K562 (cell line): ENCODE results near the gene PLCB3. TPM values are rescaled to one million over a fixed set of nuclear protein-coding genes. Genes with fewer than 3 reads are reported as not detected.

Experiments used
- CBX3 ChIP-seq, 2 experiments: IDR thresholded peaks; 1 replicate in 1 of 2; 2 replicates in 1 of 2; pipeline ENCODE4 v1.6.1; 2012; ENCODE audit warnings: inconsistent platforms in 2 of 2, low read length in 2 of 2, borderline replicate concordance in 1 of 2, control low read depth in 1 of 2
- ERF ChIP-seq: fragments of 450-650 bp; formaldehyde crosslinking; IDR thresholded peaks from 2 replicates; pipeline ENCODE4 v1.4.0; 2020; ENCODE audit warnings: mild to moderate bottlenecking, mixed read lengths
- ESRRA ChIP-seq: fragments of 450-650 bp; IDR thresholded peaks from 2 replicates; pipeline ENCODE4 v1.6.1; 2014; ENCODE audit warnings: low read depth, mild to moderate bottlenecking, moderate library complexity, borderline replicate concordance
- NELFE ChIP-seq: IDR thresholded peaks from 2 replicates; pipeline ENCODE4 v1.6.1; 2011; ENCODE audit warnings: mild to moderate bottlenecking; ENCODE audit not compliant: insufficient read depth, insufficient read length
- PURB ChIP-seq: sonication (generic); formaldehyde crosslinking; IDR thresholded peaks from 2 replicates; pipeline ENCODE4 v1.9.0; 2021; ENCODE audit warnings: low read depth, mild to moderate bottlenecking, missing genetic modification reagents
- SP2 ChIP-seq: IDR thresholded peaks from 2 replicates; pipeline ENCODE4 v1.6.1; 2011; ENCODE audit warnings: mild to moderate bottlenecking, low read depth, low read length, moderate library complexity; ENCODE audit not compliant: poor library complexity, severe bottlenecking; ENCODE audit errors: extremely low read depth
- SRSF9 ChIP-seq: fragments of 200-400 bp; formaldehyde crosslinking; IDR thresholded peaks from 2 replicates; pipeline ENCODE4 v1.6.1; 2017; ENCODE audit warnings: low read depth, low read length, borderline replicate concordance
- TCF7L2 ChIP-seq: fragments of 150-350 bp; IDR thresholded peaks from 2 replicates; pipeline ENCODE4 v1.6.1; 2016; ENCODE audit warnings: low read depth, mild to moderate bottlenecking, low read length, moderate library complexity
- ZNF347 ChIP-seq: fragments of 450-650 bp; formaldehyde crosslinking; IDR thresholded peaks from 2 replicates; pipeline ENCODE4 v1.4.0; 2020; ENCODE audit warnings: low read depth, mild to moderate bottlenecking, moderate library complexity
- polyA plus RNA-seq, 8 experiments: library from polyadenylated mRNA; depleted of rRNA in 4 of 8; stranded (reverse) in 5 of 8; unstranded in 3 of 8; fragments of >200 nt; fragmentation: Nextera tagmentation in 2 of 8; fragmentation: Illumina TruSeq in 1 of 8; extraction: Ambion mirVana in 2 of 8; extraction: Trizol in 1 of 8; gene quantifications; 2 replicates each; pipeline versions ENCODE4 v1.2.1 to v1.2.3, GENCODE V29; 2011 to 2014; ENCODE audit warnings: inconsistent platforms in 1 of 8, missing spikeins in 1 of 8
- total RNA-seq, 7 experiments: library from RNA; depleted of rRNA in 6 of 7; stranded (reverse); fragments of >200 nt in 6 of 7; fragmentation: Illumina TruSeq in 2 of 7; extraction: Trizol in 2 of 7; gene quantifications; 2 replicates each; pipeline versions ENCODE4 v1.2.1 to v1.2.3, GENCODE V29; 2011 to 2021; ENCODE audit warnings: low replicate concordance in 1 of 7
- TF ChIP-seq, protein P1 (sequence below), 2 experiments: fragments of 150-350 bp in 1 of 2; IDR thresholded peaks; 2 replicates each; pipeline ENCODE4 v1.6.1; 2012 to 2016; ENCODE audit warnings: low read depth in 2 of 2, low read length in 2 of 2, mild to moderate bottlenecking in 1 of 2, moderate library complexity in 1 of 2

Gene PLCB3
- total and polyA plus RNA-seq, 9 of the 15 experiments (the other 6 are each of a cell fraction or from before 2014, with no cell fraction given) = 0.31 to 44.8 (median 14.6) TPM

DNA sequence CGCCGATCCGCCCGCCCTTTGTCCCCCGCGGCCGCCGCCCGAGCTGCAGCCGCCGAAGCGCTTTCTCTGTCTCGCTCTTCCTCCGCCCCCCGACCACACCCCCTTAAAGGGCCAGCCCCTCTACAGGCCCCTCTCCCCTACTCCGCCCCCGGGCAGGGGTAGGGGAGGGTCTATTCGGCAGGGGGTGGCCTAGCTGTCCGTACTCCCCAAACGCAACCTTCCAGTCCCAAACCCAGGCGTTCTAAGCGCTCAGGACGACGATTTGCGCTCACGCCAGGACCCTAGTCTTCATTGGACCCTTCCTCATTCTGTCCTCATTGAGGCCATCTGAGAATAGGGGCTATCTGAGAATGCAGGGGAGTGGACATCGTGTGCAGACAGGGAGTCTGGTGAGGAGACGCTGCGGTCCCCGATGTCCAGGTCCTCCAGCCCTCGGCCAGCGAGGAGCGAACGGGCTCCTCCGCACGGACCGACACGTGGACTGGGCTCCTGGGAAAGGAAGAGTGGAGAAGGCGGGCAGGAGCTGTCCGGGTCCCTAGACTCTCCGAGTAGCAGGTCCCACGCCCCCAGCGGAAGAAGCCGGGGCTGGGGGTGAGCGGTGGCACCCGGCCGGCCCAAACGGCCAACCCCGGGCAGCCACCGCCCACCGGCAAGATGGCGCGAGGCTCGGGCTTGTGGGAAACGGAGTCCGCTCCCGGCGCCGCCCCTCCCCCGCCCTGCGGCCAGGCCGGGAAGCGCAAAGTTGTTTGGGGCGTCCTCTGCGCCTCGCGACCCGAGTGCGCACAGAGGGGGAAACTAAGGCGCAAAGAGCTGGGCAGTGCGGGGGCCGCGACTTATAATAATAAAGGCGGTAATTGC, 4.2 kb upstream of the PLCB3 start, which contains the start of gene PPP1R14B (continued):
- peak in 1 of 2 experiments; percentile 64; a peak in 1 of 3 replicates for TF ChIP-seq CBX3 (IDR thresholded peaks at IDR 0.05; ENCODE audit: borderline replicate concordance in 1 of 2, low read length in 2 of 2)
- TF ChIP-seq TCF7L2 = no peak
- TF ChIP-seq ERF (CRISPR knock-in tag) = peak; percentile 57; the same call in 1 of the 2 replicates
- no peak for TF ChIP-seq ZNF347
- TF ChIP-seq NELFE = no peak
- TF ChIP-seq, protein P1, sequence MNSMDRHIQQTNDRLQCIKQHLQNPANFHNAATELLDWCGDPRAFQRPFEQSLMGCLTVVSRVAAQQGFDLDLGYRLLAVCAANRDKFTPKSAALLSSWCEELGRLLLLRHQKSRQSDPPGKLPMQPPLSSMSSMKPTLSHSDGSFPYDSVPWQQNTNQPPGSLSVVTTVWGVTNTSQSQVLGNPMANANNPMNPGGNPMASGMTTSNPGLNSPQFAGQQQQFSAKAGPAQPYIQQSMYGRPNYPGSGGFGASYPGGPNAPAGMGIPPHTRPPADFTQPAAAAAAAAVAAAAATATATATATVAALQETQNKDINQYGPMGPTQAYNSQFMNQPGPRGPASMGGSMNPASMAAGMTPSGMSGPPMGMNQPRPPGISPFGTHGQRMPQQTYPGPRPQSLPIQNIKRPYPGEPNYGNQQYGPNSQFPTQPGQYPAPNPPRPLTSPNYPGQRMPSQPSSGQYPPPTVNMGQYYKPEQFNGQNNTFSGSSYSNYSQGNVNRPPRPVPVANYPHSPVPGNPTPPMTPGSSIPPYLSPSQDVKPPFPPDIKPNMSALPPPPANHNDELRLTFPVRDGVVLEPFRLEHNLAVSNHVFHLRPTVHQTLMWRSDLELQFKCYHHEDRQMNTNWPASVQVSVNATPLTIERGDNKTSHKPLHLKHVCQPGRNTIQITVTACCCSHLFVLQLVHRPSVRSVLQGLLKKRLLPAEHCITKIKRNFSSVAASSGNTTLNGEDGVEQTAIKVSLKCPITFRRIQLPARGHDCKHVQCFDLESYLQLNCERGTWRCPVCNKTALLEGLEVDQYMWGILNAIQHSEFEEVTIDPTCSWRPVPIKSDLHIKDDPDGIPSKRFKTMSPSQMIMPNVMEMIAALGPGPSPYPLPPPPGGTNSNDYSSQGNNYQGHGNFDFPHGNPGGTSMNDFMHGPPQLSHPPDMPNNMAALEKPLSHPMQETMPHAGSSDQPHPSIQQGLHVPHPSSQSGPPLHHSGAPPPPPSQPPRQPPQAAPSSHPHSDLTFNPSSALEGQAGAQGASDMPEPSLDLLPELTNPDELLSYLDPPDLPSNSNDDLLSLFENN (IDR thresholded peaks at IDR 0.05; ENCODE audit: low read depth in 2 of 2, low read length in 2 of 2) = peak in 1 of 2 experiments; percentile 52; a peak in 2 of 4 replicates
- peak; percentile 65 for TF ChIP-seq SP2
- no peak; the same call in 1 of the 2 replicates for TF ChIP-seq ESRRA
- no peak for TF ChIP-seq PURB (CRISPR knock-in tag)
- no peak for TF ChIP-seq SRSF9
